Esophagus squamous epithelium (tissue), 5 donors: ENCODE results near the gene RAB11FIP3. TPM values are rescaled to one million over a fixed set of nuclear protein-coding genes. Genes with fewer than 3 reads are reported as not detected.

Experiments
- DNase-seq: peaks from one replicate; lab custom pipeline; 2025; lab: John Stamatoyannopoulos, UW
- H3K27ac ChIP-seq, 4 donors: fragments of 200-600 bp; sonication (generic); one replicate each; pipeline ENCODE4 v1.5.1; 2016 to 2019; ENCODE audit warnings: mild to moderate bottlenecking in 1 of 4
- H3K27me3 ChIP-seq, 4 donors: fragments of 200-600 bp; sonication (generic); 1 replicate in 3 of 4; 2 replicates in 1 of 4; pipeline versions ENCODE4 v1.5.1 to v1.6.0; 2017 to 2021; ENCODE audit warnings: antibody characterized with exemption in 1 of 4
- H3K36me3 ChIP-seq, 3 donors: fragments of 200-600 bp; sonication (generic); one replicate each; pipeline ENCODE4 v1.5.1; 2016 to 2019
- H3K4me1 ChIP-seq, 3 donors: fragments of 200-600 bp; sonication (generic); one replicate each; pipeline ENCODE4 v1.5.1; 2017 to 2019
- H3K4me3 ChIP-seq, 4 donors: fragments of 200-600 bp; sonication (generic); 1 replicate in 3 of 4; 2 replicates in 1 of 4; pipeline ENCODE4 v1.5.1; 2016 to 2019; ENCODE audit warnings: mild to moderate bottlenecking in 2 of 4, moderate library complexity in 1 of 4
- H3K9me3 ChIP-seq, 3 donors: fragments of 200-600 bp; sonication (generic); one replicate each; pipeline ENCODE4 v1.5.1; 2016 to 2019
- POLR2A ChIP-seq, 4 donors: fragments of 450-650 bp; IDR thresholded peaks; one replicate each; pipeline ENCODE4 v1.6.1; 2017; ENCODE audit warnings: antibody characterized with exemption in 4 of 4, mild to moderate bottlenecking in 4 of 4, moderate library complexity in 3 of 4
- WGBS, 2 donors: methylation state at CpG; one replicate each; pipeline ENCODE4 v1.1.5; 2018; 5-methylcytosine and 5-hydroxymethylcytosine counted together
- intact Hi-C: fragments of 100-400 bp; cut with DNase I; formaldehyde crosslinking; loops from one replicate; pipeline ENCODE4 v1.15.0; 2022
- total RNA-seq, 4 donors: library from RNA; depleted of rRNA; stranded (reverse); fragments of >200 nt; gene quantifications; one replicate each; pipeline ENCODE4 v1.1.0, GENCODE V29; 2016
- TF ChIP-seq, protein P1 (sequence below), 6 experiments: fragments of 450-650 bp in 4 of 6; fragments of 200-600 bp in 2 of 6; sonication (generic) in 2 of 6; IDR thresholded peaks; one replicate each; pipeline ENCODE4 v1.5.1; 2016 to 2019; ENCODE audit warnings: antibody characterized with exemption in 6 of 6, mild to moderate bottlenecking in 4 of 6, moderate library complexity in 4 of 6
- donor health status: DM: yes; HTN: yes; CAD: no.

RAB11FIP3 gene
- total RNA-seq, 4 donors from 2014 or later, result 8.0 to 25.6 (median 10.1) TPM

- Histone ChIP-seq H3K36me3 (no peaks in the 10 kb centered on the region), H3K4me3 (no peak overlapping the region), H3K4me1 (peaks cover 0 to 23% (median 9%) of the 10 kb centered on the region in 3 donors), H3K27ac (no peak overlapping the region), H3K9me3 (no peaks in the 10 kb centered on the region), H3K27me3 (no peaks in the 10 kb centered on the region)
- WGBS, 2 donors, result 95% methylated on average over 10 to 11 of the region's 12 CpGs
- TF ChIP-seq, protein P1, sequence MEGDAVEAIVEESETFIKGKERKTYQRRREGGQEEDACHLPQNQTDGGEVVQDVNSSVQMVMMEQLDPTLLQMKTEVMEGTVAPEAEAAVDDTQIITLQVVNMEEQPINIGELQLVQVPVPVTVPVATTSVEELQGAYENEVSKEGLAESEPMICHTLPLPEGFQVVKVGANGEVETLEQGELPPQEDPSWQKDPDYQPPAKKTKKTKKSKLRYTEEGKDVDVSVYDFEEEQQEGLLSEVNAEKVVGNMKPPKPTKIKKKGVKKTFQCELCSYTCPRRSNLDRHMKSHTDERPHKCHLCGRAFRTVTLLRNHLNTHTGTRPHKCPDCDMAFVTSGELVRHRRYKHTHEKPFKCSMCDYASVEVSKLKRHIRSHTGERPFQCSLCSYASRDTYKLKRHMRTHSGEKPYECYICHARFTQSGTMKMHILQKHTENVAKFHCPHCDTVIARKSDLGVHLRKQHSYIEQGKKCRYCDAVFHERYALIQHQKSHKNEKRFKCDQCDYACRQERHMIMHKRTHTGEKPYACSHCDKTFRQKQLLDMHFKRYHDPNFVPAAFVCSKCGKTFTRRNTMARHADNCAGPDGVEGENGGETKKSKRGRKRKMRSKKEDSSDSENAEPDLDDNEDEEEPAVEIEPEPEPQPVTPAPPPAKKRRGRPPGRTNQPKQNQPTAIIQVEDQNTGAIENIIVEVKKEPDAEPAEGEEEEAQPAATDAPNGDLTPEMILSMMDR (IDR thresholded peaks at IDR 0.05), result no peak
- no peak for TF ChIP-seq POLR2A (IDR thresholded peaks at IDR 0.05)
- DNase-seq, result no peak
- intact Hi-C loops, result no loop called here
Observed at GRCh38 chr16:455453-455852, 30.0 kb downstream of the RAB11FIP3 start.

- no peak overlapping the region for H3K4me3 ChIP-seq
- intact Hi-C loops, result no loop called here
- H3K27me3 ChIP-seq, result no peaks in the 10 kb centered on the region
- no peak for DNase-seq
- TF ChIP-seq, protein P1 (IDR thresholded peaks at IDR 0.05), result no peak
- no peak for TF ChIP-seq POLR2A (IDR thresholded peaks at IDR 0.05)
- WGBS, 2 donors, result 64 to 76% methylated on average over 10 to 11 of the region's 11 CpGs
- peak overlapping the region in 2 of 4 donors; percentile 28 to 68 for H3K27ac ChIP-seq
- no peaks in the 10 kb centered on the region for H3K9me3 ChIP-seq
- peaks cover 0 to 10% (median 0%) of the 10 kb centered on the region in 3 donors for H3K36me3 ChIP-seq
- peaks cover 0 to 23% (median 9%) of the 10 kb centered on the region in 3 donors for H3K4me1 ChIP-seq
Observed at GRCh38 chr16:456891-457483, 31.5 kb downstream of the RAB11FIP3 start.

DNA sequence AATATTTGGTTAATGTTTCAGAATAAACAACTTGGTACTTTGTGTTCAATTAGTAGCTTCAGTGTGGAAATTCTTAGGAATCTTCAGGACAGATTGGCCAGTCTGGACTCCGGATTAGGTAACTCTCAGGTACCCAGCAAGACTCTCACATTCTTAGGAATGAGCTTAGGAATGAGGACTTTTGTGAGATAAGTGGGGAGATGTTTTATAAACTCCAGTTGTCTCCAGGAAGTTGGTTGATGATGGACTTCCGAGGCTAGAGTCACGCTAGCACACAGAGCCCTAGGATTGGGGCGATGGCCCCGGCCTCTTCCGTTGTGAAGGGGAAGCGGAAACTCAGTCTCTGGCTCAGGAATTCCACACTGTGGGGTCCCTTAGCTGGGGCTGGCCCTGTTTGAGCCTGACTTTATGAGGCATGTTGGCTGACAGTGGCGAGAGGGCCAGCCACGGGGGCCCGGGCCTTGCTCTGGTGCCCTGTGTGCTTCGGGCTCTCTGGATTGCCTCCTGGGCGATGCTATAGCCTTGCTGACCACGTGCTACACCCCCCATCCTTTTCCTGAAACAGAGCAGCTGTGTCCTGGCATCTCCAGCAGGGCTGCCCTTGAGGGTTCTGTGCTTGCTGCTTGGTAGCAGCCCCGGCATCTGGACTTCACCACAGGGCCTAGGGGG, 32.4 kb downstream of the RAB11FIP3 start:
- peak overlapping the region; percentile 28 to 76 (median 49) for H3K27ac ChIP-seq
- no peak for DNase-seq
- no peaks in the 10 kb centered on the region for H3K27me3 ChIP-seq
- peaks cover 0 to 23% (median 9%) of the 10 kb centered on the region in 3 donors for H3K4me1 ChIP-seq
- intact Hi-C loops, result no loop called here
- H3K4me3 ChIP-seq, result no peak overlapping the region
- 83 to 84% methylated on average over 7 to 9 of the region's 14 CpGs for WGBS, 2 donors
- H3K36me3 ChIP-seq, result peaks cover 0 to 18% (median 0%) of the 10 kb centered on the region in 3 donors
- TF ChIP-seq, protein P1 (IDR thresholded peaks at IDR 0.05), result no peak
- TF ChIP-seq POLR2A (IDR thresholded peaks at IDR 0.05), result no peak
- no peaks in the 10 kb centered on the region for H3K9me3 ChIP-seq

DNA sequence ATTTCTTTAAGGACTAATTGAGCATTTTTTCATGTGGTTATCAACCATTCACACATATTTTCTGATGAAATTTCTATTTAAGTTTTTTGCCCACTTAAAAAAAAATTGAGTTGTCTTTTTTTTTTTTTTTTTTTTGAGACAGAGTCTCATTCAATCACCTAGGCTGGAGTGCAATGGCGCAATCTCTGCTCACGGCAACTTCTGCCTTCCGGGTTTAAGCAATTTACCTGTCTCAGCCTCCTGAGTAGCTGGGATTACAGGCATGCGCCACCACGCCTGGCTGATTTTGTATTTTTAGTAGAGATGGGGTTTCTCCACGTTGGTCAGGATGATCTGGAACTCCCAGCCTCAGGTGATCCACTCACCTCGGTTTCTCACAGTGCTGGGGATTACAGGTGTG, 34.3 kb downstream of the RAB11FIP3 start:
- no peak for DNase-seq
- Histone ChIP-seq H3K9me3 (no peaks in the 10 kb centered on the region), H3K4me1 (peaks cover 0 to 18% (median 9%) of the 10 kb centered on the region in 3 donors), H3K27me3 (no peaks in the 10 kb centered on the region), H3K27ac (no peak overlapping the region), H3K36me3 (peaks cover 0 to 27% (median 0%) of the 10 kb centered on the region in 3 donors), H3K4me3 (no peak overlapping the region)
- intact Hi-C loops, result no loop called here
- TF ChIP-seq POLR2A (IDR thresholded peaks at IDR 0.05), result no peak
- TF ChIP-seq, protein P1 (IDR thresholded peaks at IDR 0.05), result no peak
- 37 to 64% methylated on average over 7 of the region's 7 CpGs for WGBS, 2 donors

DNA sequence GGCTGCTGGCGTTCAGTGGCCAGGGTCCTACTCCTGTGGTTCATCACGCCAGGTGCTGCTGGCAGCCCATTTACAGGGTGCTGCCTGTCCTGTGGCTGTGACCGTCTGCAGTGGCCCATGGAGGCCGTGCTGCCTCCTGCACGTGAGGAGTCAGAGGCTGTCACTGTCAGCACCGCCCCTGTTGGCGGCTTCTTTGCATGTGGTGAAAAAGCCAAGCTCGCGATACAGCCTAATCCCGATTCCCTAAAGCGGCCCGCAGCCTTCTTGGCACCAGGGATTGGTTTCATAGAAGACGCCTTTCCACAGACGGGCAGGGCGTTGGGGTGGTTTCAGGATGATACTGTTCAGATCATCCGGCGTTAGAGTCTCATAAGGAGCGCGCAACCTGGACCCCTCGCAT, 35.3 kb downstream of the RAB11FIP3 start:
- intact Hi-C loops, result no loop called here
- Histone ChIP-seq H3K4me3 (no peak overlapping the region), H3K27ac (no peak overlapping the region), H3K9me3 (no peaks in the 10 kb centered on the region), H3K4me1 (peaks cover 0 to 18% (median 9%) of the 10 kb centered on the region in 3 donors), H3K36me3 (peaks cover 0 to 27% (median 0%) of the 10 kb centered on the region in 3 donors), H3K27me3 (no peaks in the 10 kb centered on the region)
- WGBS, 2 donors, result 80 to 83% methylated on average over 1 to 10 of the region's 20 CpGs
- DNase-seq, result no peak
- no peak for TF ChIP-seq POLR2A (IDR thresholded peaks at IDR 0.05)
- TF ChIP-seq, protein P1 (IDR thresholded peaks at IDR 0.05), result no peak
